ENCODE data around the gene PARP6.

Gene PARP6

GRCh38 chr15:72249142-72249810 lies 23.1 kb downstream of the PARP6 start:
- no peak overlapping the region for H3K4me3 Mint-ChIP-seq
- H3K4me1 Mint-ChIP-seq, result peaks cover 12% of the 10 kb centered on the region
- no peaks in the 10 kb centered on the region for H3K27me3 Mint-ChIP-seq
- H3K27ac Mint-ChIP-seq, result no peak overlapping the region
- H3K36me3 Mint-ChIP-seq, result peaks cover 21% of the 10 kb centered on the region
- H3K9me3 Mint-ChIP-seq, result no peaks in the 10 kb centered on the region

- Mint-ChIP-seq H3K9me3 (no peaks in the 10 kb centered on the region), H3K27me3 (no peaks in the 10 kb centered on the region), H3K4me1 (peaks cover 13% of the 10 kb centered on the region), H3K36me3 (peaks cover 22% of the 10 kb centered on the region), H3K4me3 (no peak overlapping the region), H3K27ac (no peak overlapping the region)
These were observed 23.8 kb downstream of the PARP6 start for GRCh38 chr15:72248514-72248913.

GRCh38 chr15:72242775-72243370 lies 29.5 kb downstream of the PARP6 start:
- H3K27ac Mint-ChIP-seq, result peak overlapping the region; percentile 81
- no peaks in the 10 kb centered on the region for H3K9me3 Mint-ChIP-seq
- H3K4me1 Mint-ChIP-seq, result peaks cover 20% of the 10 kb centered on the region
- H3K36me3 Mint-ChIP-seq, result peaks cover 14% of the 10 kb centered on the region
- H3K27me3 Mint-ChIP-seq, result no peaks in the 10 kb centered on the region
- H3K4me3 Mint-ChIP-seq, result no peak overlapping the region

GRCh38 chr15:72239652-72240051 lies 32.7 kb downstream of the PARP6 start:
- Mint-ChIP-seq H3K4me3 (no peak overlapping the region), H3K27ac (no peak overlapping the region), H3K36me3 (peaks cover 11% of the 10 kb centered on the region), H3K9me3 (no peaks in the 10 kb centered on the region), H3K27me3 (no peaks in the 10 kb centered on the region), H3K4me1 (peaks cover 38% of the 10 kb centered on the region)

GRCh38 chr15:72238586-72238985 lies 33.8 kb downstream of the PARP6 start:
- Mint-ChIP-seq H3K9me3 (no peaks in the 10 kb centered on the region), H3K36me3 (peaks cover 6% of the 10 kb centered on the region), H3K27ac (peak overlapping the region; percentile 55), H3K4me3 (no peak overlapping the region), H3K27me3 (no peaks in the 10 kb centered on the region), H3K4me1 (peaks cover 37% of the 10 kb centered on the region)

GRCh38 chr15:72237853-72238224 lies 34.5 kb downstream of the PARP6 start:
- Mint-ChIP-seq H3K27ac (peak overlapping the region; percentile 95), H3K4me3 (peak overlapping the region; percentile 82), H3K9me3 (no peaks in the 10 kb centered on the region), H3K4me1 (peaks cover 40% of the 10 kb centered on the region), H3K36me3 (peaks cover 5% of the 10 kb centered on the region), H3K27me3 (no peaks in the 10 kb centered on the region)

- no peaks in the 10 kb centered on the region for H3K9me3 Mint-ChIP-seq
- H3K4me1 Mint-ChIP-seq, result peaks cover 46% of the 10 kb centered on the region
- H3K27ac Mint-ChIP-seq, result peak overlapping the region; percentile 95
- H3K36me3 Mint-ChIP-seq, result peaks cover 2% of the 10 kb centered on the region
- H3K4me3 Mint-ChIP-seq, result peak overlapping the region; percentile 82
- no peaks in the 10 kb centered on the region for H3K27me3 Mint-ChIP-seq
These were observed 35.1 kb downstream of the PARP6 start for GRCh38 chr15:72237029-72237852.

- no peaks in the 10 kb centered on the region for H3K27me3 Mint-ChIP-seq
- H3K27ac Mint-ChIP-seq, result peak overlapping the region; percentile 95
- H3K9me3 Mint-ChIP-seq, result no peaks in the 10 kb centered on the region
- H3K36me3 Mint-ChIP-seq, result peaks cover 1% of the 10 kb centered on the region
- H3K4me3 Mint-ChIP-seq, result peak overlapping the region; percentile 82
- H3K4me1 Mint-ChIP-seq, result peaks cover 48% of the 10 kb centered on the region
These were observed 35.9 kb downstream of the PARP6 start for GRCh38 chr15:72236381-72237003.

- Mint-ChIP-seq H3K4me1 (peaks cover 48% of the 10 kb centered on the region), H3K36me3 (no peaks in the 10 kb centered on the region), H3K9me3 (no peaks in the 10 kb centered on the region), H3K4me3 (no peak overlapping the region), H3K27ac (no peak overlapping the region), H3K27me3 (no peaks in the 10 kb centered on the region)
These were observed 37.1 kb downstream of the PARP6 start for GRCh38 chr15:72235298-72235697.

- Mint-ChIP-seq H3K4me1 (peaks cover 41% of the 10 kb centered on the region), H3K4me3 (peak overlapping the region; percentile 15)
These were observed 38.6 kb downstream of the PARP6 start for GRCh38 chr15:72233769-72234168.

GRCh38 chr15:72231833-72232478 lies 40.4 kb downstream of the PARP6 start:
- H3K27me3 Mint-ChIP-seq, result no peaks in the 10 kb centered on the region
- peaks cover 29% of the 10 kb centered on the region for H3K4me1 Mint-ChIP-seq
- peak overlapping the region; percentile 83 for H3K27ac Mint-ChIP-seq
- H3K36me3 Mint-ChIP-seq, result peaks cover 17% of the 10 kb centered on the region
- H3K4me3 Mint-ChIP-seq, result peak overlapping the region; percentile 98
- H3K9me3 Mint-ChIP-seq, result no peaks in the 10 kb centered on the region

More at GRCh38 chr15:72233769-72234168, 38.6 kb downstream of the PARP6 start:
- Mint-ChIP-seq H3K27ac (peak overlapping the region; percentile 17), H3K36me3 (peaks cover 8% of the 10 kb centered on the region), H3K9me3 (no peaks in the 10 kb centered on the region), H3K27me3 (no peaks in the 10 kb centered on the region)

- Mint-ChIP-seq H3K36me3 (peaks cover 19% of the 10 kb centered on the region), H3K4me1 (peaks cover 28% of the 10 kb centered on the region), H3K4me3 (peak within 1 kb of the TSS; percentile 98)
These were observed 41.1 kb downstream of the PARP6 start, which contains the start of gene PKM for GRCh38 chr15:72231066-72231832. Gene PKM (minus strand): TSS chr15:72231190. CDS start chr15:72219097, 12,093 bp downstream.

GRCh38 chr15:72230197-72231065 lies 41.9 kb downstream of the PARP6 start:
- H3K4me3 Mint-ChIP-seq, result peak overlapping the region; percentile 98
- no peaks in the 10 kb centered on the region for H3K27me3 Mint-ChIP-seq
- peaks cover 33% of the 10 kb centered on the region for H3K4me1 Mint-ChIP-seq
- H3K9me3 Mint-ChIP-seq, result no peaks in the 10 kb centered on the region
- peaks cover 24% of the 10 kb centered on the region for H3K36me3 Mint-ChIP-seq
- peak overlapping the region; percentile 99 for H3K27ac Mint-ChIP-seq

More at GRCh38 chr15:72231066-72231832, 41.1 kb downstream of the PARP6 start, which contains the start of gene PKM:
- Mint-ChIP-seq H3K27ac (peak within 1 kb of the TSS; percentile 99), H3K27me3 (no peaks in the 10 kb centered on the region), H3K9me3 (no peaks in the 10 kb centered on the region)

GRCh38 chr15:72229947-72230196 lies 42.5 kb downstream of the PARP6 start:
- no peaks in the 10 kb centered on the region for H3K27me3 Mint-ChIP-seq
- peaks cover 24% of the 10 kb centered on the region for H3K36me3 Mint-ChIP-seq
- H3K9me3 Mint-ChIP-seq, result no peaks in the 10 kb centered on the region
- H3K27ac Mint-ChIP-seq, result peak overlapping the region; percentile 100
- H3K4me1 Mint-ChIP-seq, result peaks cover 36% of the 10 kb centered on the region
- H3K4me3 Mint-ChIP-seq, result peak overlapping the region; percentile 99

Measured in activated naive CD4-positive, alpha-beta T cell treated with anti-CD3 and anti-CD28 coated beads, Interleukin-2, amount 50 U/mL, for 24 hours (primary cell).